Fibroblast of the conjunctiva (primary cell): ENCODE measurements around the gene SORCS1.

Experiments used
- DNase-seq: peaks from one replicate; pipeline ENCODE4 v3.0.0-alpha.2; 2010; ENCODE audit warnings: low read depth

Gene SORCS1

GRCh38 chr10:106577756-106578155 lies 586.8 kb downstream of the SORCS1 start:
- no peak for DNase-seq

- DNase-seq, result no peak
These were observed 587.2 kb downstream of the SORCS1 start for GRCh38 chr10:106577266-106577665.

DNA sequence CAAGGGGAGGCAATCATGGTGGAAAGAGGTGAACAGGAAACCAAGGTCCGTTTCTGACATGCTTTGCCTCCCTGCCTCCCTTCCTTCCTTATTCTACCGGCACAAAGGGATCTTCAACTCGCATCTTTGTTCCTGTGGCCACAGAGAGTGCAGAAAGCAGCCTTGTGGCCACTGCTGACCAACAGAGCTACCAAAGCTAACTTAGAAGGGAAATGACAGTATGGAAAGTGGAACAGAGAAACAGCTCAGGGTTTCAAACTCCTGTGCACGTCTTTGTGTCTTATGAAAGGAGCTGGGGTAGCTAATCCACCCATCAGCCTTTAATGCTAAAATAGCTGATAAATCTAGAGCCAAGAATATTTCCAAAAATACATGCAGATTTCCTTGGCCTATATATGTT lies 588.0 kb downstream of the SORCS1 start:
- no peak for DNase-seq

DNA sequence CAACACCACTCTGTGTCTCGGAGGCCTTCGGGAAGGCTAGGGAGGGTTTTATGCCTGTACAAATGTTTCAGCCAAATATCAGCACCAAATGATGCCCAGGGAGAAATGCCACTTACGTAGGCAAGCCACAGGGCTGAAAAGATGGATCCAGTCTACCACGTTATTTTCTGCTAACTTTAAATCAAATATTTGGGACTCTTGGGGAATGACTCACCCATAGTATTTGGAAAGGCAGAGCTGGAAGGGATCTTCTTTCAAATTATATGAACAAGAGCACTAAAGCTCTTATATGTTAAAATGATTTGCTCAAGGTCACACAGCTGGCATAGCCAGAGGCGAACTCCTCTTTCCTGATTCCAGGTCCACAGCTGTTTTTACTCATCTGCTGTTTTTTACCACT lies 591.4 kb downstream of the SORCS1 start:
- peak; percentile 60 for DNase-seq

- no peak for DNase-seq
These were observed 593.1 kb downstream of the SORCS1 start for GRCh38 chr10:106571192-106571946.

- DNase-seq, result no peak
These were observed 594.2 kb downstream of the SORCS1 start for GRCh38 chr10:106570268-106570667.

- no peak for DNase-seq
These were observed 596.9 kb downstream of the SORCS1 start for GRCh38 chr10:106567629-106568028.

DNA sequence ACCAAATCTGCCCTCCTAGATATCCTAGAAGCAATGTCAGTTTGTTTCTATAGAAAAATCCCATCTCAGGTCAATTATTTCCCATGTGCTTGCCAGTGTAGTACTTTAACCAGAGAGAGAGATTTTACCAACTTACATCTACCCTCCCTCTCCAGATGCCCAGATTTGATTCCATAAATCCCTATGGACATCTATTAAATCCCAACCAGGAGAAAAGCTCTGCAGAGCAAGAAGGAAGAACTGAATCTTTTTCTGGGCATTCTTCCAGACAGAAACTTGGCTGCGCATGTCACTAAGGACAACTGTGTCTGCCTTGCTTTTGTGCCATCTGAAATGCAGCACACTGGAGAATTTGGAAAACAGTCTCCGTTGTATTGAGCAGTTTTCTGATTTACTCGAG lies 597.6 kb downstream of the SORCS1 start:
- no peak for DNase-seq

GRCh38 chr10:106565546-106565945 lies 599.0 kb downstream of the SORCS1 start:
- no peak for DNase-seq

DNA sequence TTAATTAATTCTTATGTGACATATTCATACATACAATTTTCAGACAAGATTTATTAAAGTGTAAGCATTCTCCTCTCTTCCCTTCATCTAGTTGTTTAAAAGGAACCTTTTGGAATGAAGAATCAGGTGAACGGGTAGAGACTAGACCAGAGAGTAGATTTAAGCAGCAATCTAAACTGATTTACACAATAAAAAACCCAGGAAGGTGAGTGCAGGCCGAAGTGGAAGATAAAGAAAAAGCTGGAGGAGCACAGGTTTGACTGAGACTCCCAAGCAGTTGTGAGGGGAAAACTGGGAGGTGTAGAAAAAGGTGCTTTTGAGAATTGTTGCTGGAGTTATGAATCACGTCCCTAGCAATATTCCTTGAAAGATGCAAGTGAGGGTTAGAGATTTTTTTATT lies 601.1 kb downstream of the SORCS1 start:
- no peak for DNase-seq

DNA sequence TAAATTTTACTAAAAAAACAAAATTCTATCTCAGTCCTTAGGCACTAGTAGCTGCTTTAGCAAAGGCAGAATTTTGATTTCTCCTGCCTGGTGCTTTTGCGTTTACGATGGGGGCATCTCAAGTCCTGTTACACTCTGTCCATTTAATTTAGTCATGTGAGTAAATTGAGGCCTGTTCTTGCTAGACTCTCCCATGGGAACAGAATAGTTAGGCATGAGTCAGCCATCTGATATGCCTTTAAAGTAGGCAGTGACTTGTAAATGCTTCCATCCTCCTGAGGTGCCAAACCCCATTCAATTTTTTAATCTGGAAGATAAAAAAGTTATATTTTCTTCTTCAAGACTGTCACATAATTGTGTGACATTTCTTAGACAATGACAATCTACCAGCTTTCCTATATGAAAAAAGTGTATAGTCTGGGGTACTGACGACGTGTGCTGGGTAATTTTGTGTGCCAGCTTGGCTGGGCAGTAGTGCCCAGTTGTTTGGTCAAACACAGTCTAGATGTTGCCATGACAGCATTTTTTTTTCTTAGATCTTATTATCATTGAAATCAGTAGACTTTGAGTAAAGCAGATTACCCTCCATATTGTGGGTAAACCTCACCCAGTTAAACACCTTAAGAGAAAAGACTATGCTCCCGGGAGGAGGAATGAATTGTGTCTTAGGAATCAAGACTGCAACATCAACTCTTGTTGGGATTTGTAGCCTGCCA lies 603.4 kb downstream of the SORCS1 start:
- peak; percentile 73 for DNase-seq

- DNase-seq, result no peak
These were observed 605.1 kb downstream of the SORCS1 start for GRCh38 chr10:106559442-106559841.

GRCh38 chr10:106557951-106558733 lies 606.4 kb downstream of the SORCS1 start:
- no peak for DNase-seq

DNA sequence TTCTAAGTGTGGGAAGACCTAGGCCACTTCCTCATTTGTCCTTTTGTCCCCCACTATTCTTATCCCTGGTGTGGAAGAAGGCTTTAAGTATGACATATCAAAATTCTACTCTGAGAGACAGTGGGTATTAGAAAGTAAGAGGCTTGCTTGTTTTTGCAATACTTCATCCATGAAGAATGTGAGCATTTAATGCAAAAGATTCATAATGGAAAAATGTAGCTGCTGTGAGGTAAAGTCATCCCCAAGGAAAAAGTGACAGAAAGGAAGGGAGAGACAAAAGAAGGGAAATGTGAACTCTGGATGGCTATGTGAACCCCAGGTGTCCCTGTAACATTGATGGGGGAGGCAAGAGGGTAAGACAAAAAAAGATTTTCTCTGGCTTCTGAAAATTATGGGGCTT lies 607.5 kb downstream of the SORCS1 start:
- no peak for DNase-seq

GRCh38 chr10:106555599-106555998 lies 608.9 kb downstream of the SORCS1 start:
- no peak for DNase-seq

DNA sequence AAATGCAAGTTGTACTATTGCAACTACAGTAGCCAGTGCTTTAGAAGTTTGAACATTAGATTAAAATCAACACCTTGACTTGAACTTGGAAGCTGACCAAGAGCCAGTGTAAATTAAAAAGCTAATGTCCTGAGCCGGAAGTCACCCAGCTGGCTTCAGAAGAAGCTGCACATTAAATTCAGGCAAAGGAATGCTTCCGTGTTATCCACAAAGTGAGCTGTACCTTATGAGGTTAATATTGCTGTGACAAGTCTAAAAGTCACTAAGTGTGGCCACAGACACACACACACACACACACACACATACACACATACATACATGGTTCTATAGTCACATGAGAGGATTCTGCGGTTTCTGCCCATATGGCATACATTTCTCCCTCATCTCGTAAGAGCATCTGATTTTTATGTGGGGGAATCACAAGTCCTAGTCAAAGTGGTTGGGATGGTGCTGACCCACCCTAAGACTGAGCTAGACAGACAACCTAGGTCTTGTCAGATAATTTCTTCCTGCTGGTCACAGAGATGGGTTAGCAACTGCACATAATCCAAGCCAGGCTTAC lies 612.9 kb downstream of the SORCS1 start:
- no peak for DNase-seq

GRCh38 chr10:106548832-106549231 lies 615.7 kb downstream of the SORCS1 start:
- no peak for DNase-seq

- DNase-seq, result no peak
These were observed 617.4 kb downstream of the SORCS1 start for GRCh38 chr10:106547047-106547635.

- no peak for DNase-seq
These were observed 622.0 kb downstream of the SORCS1 start for GRCh38 chr10:106542461-106542860.

GRCh38 chr10:106540645-106541044 lies 623.9 kb downstream of the SORCS1 start:
- DNase-seq, result no peak

- no peak for DNase-seq
These were observed 626.6 kb downstream of the SORCS1 start for GRCh38 chr10:106537866-106538265.

DNA sequence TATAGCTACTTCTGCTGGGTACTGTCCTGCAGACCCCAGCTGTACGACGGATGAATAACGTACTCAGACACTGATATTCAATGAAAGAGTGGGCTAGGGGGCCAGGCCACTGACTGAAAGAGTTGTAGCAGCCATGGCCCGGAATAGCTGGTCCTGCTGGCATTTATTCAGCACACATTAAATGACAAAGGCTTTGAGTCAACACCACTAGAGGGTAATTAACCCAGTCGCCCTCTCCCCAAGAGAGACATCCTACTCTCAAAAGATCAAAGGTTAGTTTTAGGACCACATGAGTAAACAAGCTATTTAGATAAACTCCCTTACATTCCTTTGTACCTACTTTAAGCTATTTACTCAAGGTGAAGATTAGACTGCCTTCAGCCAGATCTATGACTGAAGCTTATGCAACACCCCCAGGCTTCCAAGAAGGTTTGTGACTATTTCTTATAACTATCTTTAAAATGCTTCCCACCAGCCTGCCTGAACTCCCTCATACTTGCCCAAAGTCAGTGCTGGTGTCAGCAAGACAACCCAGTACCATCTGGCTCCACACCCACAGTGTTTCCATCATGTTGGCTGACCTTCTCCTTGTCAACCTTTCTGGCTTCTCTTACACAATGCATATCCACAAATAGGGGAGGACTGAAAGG lies 629.1 kb downstream of the SORCS1 start:
- no peak for DNase-seq
